ENCODE results near the gene BAIAP3. TPM values are rescaled to one million over a fixed set of nuclear protein-coding genes. Genes with fewer than 3 reads are reported as not detected.

The BAIAP3 gene
- total RNA-seq, 1 donor from 2014 or later = 6.9 TPM

GRCh38 chr16:1317479-1318267 is 15.8 kb upstream of the BAIAP3 start:
- H3K4me3 Mint-ChIP-seq = no peak overlapping the region

GRCh38 chr16:1318268-1318545 is 15.2 kb upstream of the BAIAP3 start:
- H3K4me1 Mint-ChIP-seq (ENCODE audit: unreplicated experiment) = no peaks in the 10 kb centered on the region
- H3K9me3 Mint-ChIP-seq = no peaks in the 10 kb centered on the region
- no peaks in the 10 kb centered on the region for H3K27me3 Mint-ChIP-seq
- DNase-seq (ENCODE audit: extremely low spot score, unreplicated experiment) = no peak
- peaks cover 10% of the 10 kb centered on the region for H3K36me3 Mint-ChIP-seq
- H3K4me3 Mint-ChIP-seq = no peak overlapping the region
- no peak for TF ChIP-seq CTCF (conservative IDR thresholded peaks at IDR 0.05)
- no peak overlapping the region for H3K27ac Mint-ChIP-seq

More at GRCh38 chr16:1317479-1318267, 15.8 kb upstream of the BAIAP3 start:
- Mint-ChIP-seq H3K36me3 (peaks cover 10% of the 10 kb centered on the region), H3K9me3 (no peaks in the 10 kb centered on the region), H3K27ac (no peak overlapping the region), H3K4me1 (ENCODE audit: unreplicated experiment) (no peaks in the 10 kb centered on the region), H3K27me3 (no peaks in the 10 kb centered on the region)
- no peak for DNase-seq (ENCODE audit: extremely low spot score, unreplicated experiment)
- no peak for TF ChIP-seq CTCF (conservative IDR thresholded peaks at IDR 0.05)

- Mint-ChIP-seq H3K4me1 (ENCODE audit: unreplicated experiment) (no peaks in the 10 kb centered on the region), H3K9me3 (no peaks in the 10 kb centered on the region), H3K27ac (no peak overlapping the region), H3K27me3 (no peaks in the 10 kb centered on the region), H3K4me3 (no peak overlapping the region), H3K36me3 (peaks cover 10% of the 10 kb centered on the region)
- no peak for DNase-seq (ENCODE audit: extremely low spot score, unreplicated experiment)
- no peak for TF ChIP-seq CTCF (conservative IDR thresholded peaks at IDR 0.05)
These were observed 14.4 kb upstream of the BAIAP3 start for GRCh38 chr16:1319041-1319440.

GRCh38 chr16:1320097-1320496 is 13.3 kb upstream of the BAIAP3 start:
- TF ChIP-seq CTCF (conservative IDR thresholded peaks at IDR 0.05) = no peak
- H3K27ac Mint-ChIP-seq = no peak overlapping the region
- H3K9me3 Mint-ChIP-seq = no peaks in the 10 kb centered on the region
- DNase-seq (ENCODE audit: extremely low spot score, unreplicated experiment) = no peak
- peaks cover 10% of the 10 kb centered on the region for H3K36me3 Mint-ChIP-seq
- no peak overlapping the region for H3K4me3 Mint-ChIP-seq
- H3K4me1 Mint-ChIP-seq (ENCODE audit: unreplicated experiment) = no peaks in the 10 kb centered on the region
- H3K27me3 Mint-ChIP-seq = no peaks in the 10 kb centered on the region

- H3K4me1 Mint-ChIP-seq (ENCODE audit: unreplicated experiment) = no peaks in the 10 kb centered on the region
- peaks cover 10% of the 10 kb centered on the region for H3K36me3 Mint-ChIP-seq
- no peak overlapping the region for H3K27ac Mint-ChIP-seq
- no peaks in the 10 kb centered on the region for H3K27me3 Mint-ChIP-seq
- no peaks in the 10 kb centered on the region for H3K9me3 Mint-ChIP-seq
- DNase-seq (ENCODE audit: extremely low spot score, unreplicated experiment) = no peak
- TF ChIP-seq CTCF (conservative IDR thresholded peaks at IDR 0.05) = no peak
- no peak overlapping the region for H3K4me3 Mint-ChIP-seq
These were observed 12.7 kb upstream of the BAIAP3 start for GRCh38 chr16:1320658-1321240.
